SIG-M5 (cell line): ENCODE results near the gene C1QTNF9B.
"Not testable (repeated sequence)": the region's sequence is repeated elsewhere in the genome, so short reads cannot be mapped to it uniquely, and the experiment has no call there.

Experiments
- DNase-seq: peaks from one replicate; lab custom pipeline; 2025; lab: John Stamatoyannopoulos, UW

The C1QTNF9B gene

GRCh38 chr13:23897452-23897919, at the start of gene C1QTNF9B:
C1QTNF9B (minus strand) TSS chr13:23897502.
- not testable (repeated sequence) for DNase-seq

GRCh38 chr13:23946900-23947299, 49.6 kb upstream of the C1QTNF9B start:
- DNase-seq, result no peak

GRCh38 chr13:23946067-23946466, 48.8 kb upstream of the C1QTNF9B start:
- DNase-seq, result no peak

GRCh38 chr13:23945612-23946011, 48.3 kb upstream of the C1QTNF9B start:
- DNase-seq, result no peak

- no peak for DNase-seq
Observed at GRCh38 chr13:23941211-23941610, 43.9 kb upstream of the C1QTNF9B start.

GRCh38 chr13:23939666-23940065, 42.4 kb upstream of the C1QTNF9B start:
- not testable (repeated sequence) for DNase-seq

- DNase-seq, result no peak
Observed at GRCh38 chr13:23934520-23934919, 37.2 kb upstream of the C1QTNF9B start.

- no peak for DNase-seq
Observed at GRCh38 chr13:23928985-23929384, 31.7 kb upstream of the C1QTNF9B start.

GRCh38 chr13:23923031-23923430, 25.7 kb upstream of the C1QTNF9B start:
- DNase-seq, result no peak

- no peak for DNase-seq
Observed at GRCh38 chr13:23922005-23922932, 25.0 kb upstream of the C1QTNF9B start.

GRCh38 chr13:23921451-23921888, 24.2 kb upstream of the C1QTNF9B start:
- DNase-seq, result no peak

- DNase-seq, result no peak
Observed at GRCh38 chr13:23919006-23919405, 21.7 kb upstream of the C1QTNF9B start.

- no peak for DNase-seq
Observed at GRCh38 chr13:23918208-23918607, 20.9 kb upstream of the C1QTNF9B start.

- no peak for DNase-seq
Observed at GRCh38 chr13:23915308-23915707, 18.0 kb upstream of the C1QTNF9B start.

GRCh38 chr13:23912469-23912868, 15.2 kb upstream of the C1QTNF9B start:
- DNase-seq, result no peak

GRCh38 chr13:23909606-23910005, 12.3 kb upstream of the C1QTNF9B start:
- no peak for DNase-seq

GRCh38 chr13:23905766-23906165, 8.5 kb upstream of the C1QTNF9B start:
- DNase-seq, result no peak

- DNase-seq, result no peak
Observed at GRCh38 chr13:23903906-23904280, 6.6 kb upstream of the C1QTNF9B start.

GRCh38 chr13:23902975-23903905, 5.9 kb upstream of the C1QTNF9B start:
- no peak for DNase-seq

- no peak for DNase-seq
Observed at GRCh38 chr13:23901365-23901764, 4.1 kb upstream of the C1QTNF9B start.

GRCh38 chr13:23899555-23899954, 2.3 kb upstream of the C1QTNF9B start:
- DNase-seq, result no peak

- DNase-seq, result no peak
Observed at GRCh38 chr13:23898101-23898500, 799 bp upstream of the C1QTNF9B start.
